GM06990 (cell line): ENCODE measurements around the gene ARHGAP42.
"Not testable (repeated sequence)": the region's sequence is repeated elsewhere in the genome, so short reads cannot be mapped to it uniquely, and the experiment has no call there.

Experiments
- DNase-seq: peaks from one replicate; pipeline ENCODE4 v3.0.0-alpha.2; 2011; ENCODE audit not compliant: insufficient read length; ENCODE audit errors: extremely low read depth
- H3K27me3 ChIP-seq: replicated peaks from 2 replicates; pipeline ENCODE4 v1.6.0; 2011; ENCODE audit warnings: low read length; ENCODE audit not compliant: control insufficient read depth, insufficient read depth
- H3K36me3 ChIP-seq: 2 replicates; pipeline ENCODE4 v1.5.1; 2011; ENCODE audit warnings: low read length; ENCODE audit not compliant: control insufficient read depth, insufficient read depth
- H3K4me3 ChIP-seq: replicated peaks from 2 replicates; pipeline ENCODE4 v1.5.1; 2011; ENCODE audit warnings: low read depth, mild to moderate bottlenecking, control low read depth, low read length
- TF ChIP-seq, protein P1 (sequence below): IDR thresholded peaks from 2 replicates; pipeline ENCODE4 v1.5.1; 2011; ENCODE audit warnings: low read length, control low read depth, mild to moderate bottlenecking, inconsistent platforms; ENCODE audit not compliant: insufficient read depth, poor library complexity, severe bottlenecking

ARHGAP42 gene

DNA sequence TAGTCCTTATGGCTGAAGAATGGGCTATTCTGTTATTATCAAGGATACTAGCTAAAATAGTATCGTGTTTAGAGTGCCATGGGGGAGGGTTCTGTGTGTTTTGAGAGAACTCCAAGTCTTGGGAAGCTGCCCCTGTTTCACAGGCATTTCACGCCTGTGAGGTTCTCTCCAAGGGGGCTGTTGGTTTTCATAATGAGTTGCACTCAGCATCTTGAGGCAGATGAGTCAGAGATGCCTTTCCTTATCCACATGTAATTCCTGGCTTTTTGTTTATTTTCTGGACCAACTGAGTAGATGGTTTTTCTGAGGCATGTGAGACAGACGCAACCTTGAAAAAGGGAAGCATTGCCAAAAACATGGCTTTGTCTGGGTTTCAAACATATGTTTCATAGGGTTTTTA is 203.7 kb downstream of the ARHGAP42 start:
- no peak for DNase-seq
- H3K27me3 ChIP-seq: no peaks in the 10 kb centered on the region

GRCh38 chr11:100892886-100893285 is 205.8 kb downstream of the ARHGAP42 start:
- TF ChIP-seq, protein P1, sequence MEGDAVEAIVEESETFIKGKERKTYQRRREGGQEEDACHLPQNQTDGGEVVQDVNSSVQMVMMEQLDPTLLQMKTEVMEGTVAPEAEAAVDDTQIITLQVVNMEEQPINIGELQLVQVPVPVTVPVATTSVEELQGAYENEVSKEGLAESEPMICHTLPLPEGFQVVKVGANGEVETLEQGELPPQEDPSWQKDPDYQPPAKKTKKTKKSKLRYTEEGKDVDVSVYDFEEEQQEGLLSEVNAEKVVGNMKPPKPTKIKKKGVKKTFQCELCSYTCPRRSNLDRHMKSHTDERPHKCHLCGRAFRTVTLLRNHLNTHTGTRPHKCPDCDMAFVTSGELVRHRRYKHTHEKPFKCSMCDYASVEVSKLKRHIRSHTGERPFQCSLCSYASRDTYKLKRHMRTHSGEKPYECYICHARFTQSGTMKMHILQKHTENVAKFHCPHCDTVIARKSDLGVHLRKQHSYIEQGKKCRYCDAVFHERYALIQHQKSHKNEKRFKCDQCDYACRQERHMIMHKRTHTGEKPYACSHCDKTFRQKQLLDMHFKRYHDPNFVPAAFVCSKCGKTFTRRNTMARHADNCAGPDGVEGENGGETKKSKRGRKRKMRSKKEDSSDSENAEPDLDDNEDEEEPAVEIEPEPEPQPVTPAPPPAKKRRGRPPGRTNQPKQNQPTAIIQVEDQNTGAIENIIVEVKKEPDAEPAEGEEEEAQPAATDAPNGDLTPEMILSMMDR: no peak
- H3K27me3 ChIP-seq: no peaks in the 10 kb centered on the region
- no peak overlapping the region for H3K4me3 ChIP-seq
- H3K36me3 ChIP-seq: no peaks in the 10 kb centered on the region
- DNase-seq: no peak

More for the DNA sequence above, 203.7 kb downstream of the ARHGAP42 start:
- Histone ChIP-seq H3K4me3 (no peak overlapping the region), H3K36me3 (no peaks in the 10 kb centered on the region)
- TF ChIP-seq, protein P1: no peak

GRCh38 chr11:100895449-100895848 is 208.4 kb downstream of the ARHGAP42 start:
- DNase-seq: no peak
- no peaks in the 10 kb centered on the region for H3K36me3 ChIP-seq
- no peak overlapping the region for H3K4me3 ChIP-seq
- TF ChIP-seq, protein P1: no peak
- no peaks in the 10 kb centered on the region for H3K27me3 ChIP-seq

DNA sequence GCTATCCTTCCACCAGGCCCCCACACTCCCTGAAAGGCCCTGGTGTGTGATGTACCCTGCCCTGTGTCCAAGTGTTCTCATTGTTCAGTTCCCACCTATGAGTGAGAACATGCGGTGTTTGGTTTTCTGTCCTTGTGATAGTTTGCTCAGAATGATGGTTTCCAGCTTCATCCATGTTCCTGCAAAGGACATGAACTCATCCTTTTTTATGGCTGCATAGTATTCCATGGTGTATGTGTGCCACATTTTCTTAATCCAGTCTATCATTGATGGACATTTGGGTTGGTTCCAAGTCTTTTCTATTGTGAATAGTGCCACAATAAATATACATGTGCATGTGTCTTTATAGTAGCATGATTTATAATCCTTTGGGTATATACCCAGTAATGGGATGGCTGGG is 208.9 kb downstream of the ARHGAP42 start:
- H3K27me3 ChIP-seq, H3K4me3 ChIP-seq, H3K36me3 ChIP-seq, DNase-seq: not testable (repeated sequence)

- not testable (repeated sequence) for H3K27me3 ChIP-seq, H3K36me3 ChIP-seq, H3K4me3 ChIP-seq, DNase-seq
Measured at GRCh38 chr11:100901471-100901870, 214.4 kb downstream of the ARHGAP42 start.

- Histone ChIP-seq H3K27me3 (no peaks in the 10 kb centered on the region; the same call in 1 of the 2 replicates), H3K36me3 (no peaks in the 10 kb centered on the region), H3K4me3 (no peak overlapping the region)
- DNase-seq: no peak
- TF ChIP-seq, protein P1: no peak
Measured at GRCh38 chr11:100902454-100903141, 215.5 kb downstream of the ARHGAP42 start.

DNA sequence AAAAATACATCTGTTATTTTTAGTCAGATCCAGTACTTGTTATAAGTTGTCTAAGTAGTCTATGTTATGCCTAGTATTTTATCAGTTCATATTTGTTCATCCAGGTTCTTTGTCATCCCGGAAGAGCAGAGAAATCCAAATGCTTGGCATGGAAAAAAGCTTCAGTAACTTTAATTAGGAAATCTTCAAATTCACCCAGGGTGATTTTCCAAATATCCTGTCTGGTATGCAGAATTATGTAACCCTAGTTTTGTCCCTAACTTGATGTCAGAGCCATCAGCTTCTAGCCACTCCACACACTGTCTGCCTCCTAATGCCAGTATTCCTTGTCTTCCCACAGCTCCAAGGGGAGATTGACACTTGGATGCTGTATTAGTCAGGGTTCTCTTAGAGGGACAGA is 216.2 kb downstream of the ARHGAP42 start:
- no peak for DNase-seq
- no peak overlapping the region for H3K4me3 ChIP-seq

More for the DNA sequence above, 216.2 kb downstream of the ARHGAP42 start:
- Histone ChIP-seq H3K27me3 (no peaks in the 10 kb centered on the region; the same call in 1 of the 2 replicates), H3K36me3 (no peaks in the 10 kb centered on the region)
- TF ChIP-seq, protein P1: no peak
